Measurements from ENCODE around the gene ANKFY1. TPM values are rescaled to one million over a fixed set of nuclear protein-coding genes. Genes with fewer than 3 reads are reported as not detected.

Gene ANKFY1
- total RNA-seq, 1 experiment from 2014 or later = 38.6 TPM

DNA sequence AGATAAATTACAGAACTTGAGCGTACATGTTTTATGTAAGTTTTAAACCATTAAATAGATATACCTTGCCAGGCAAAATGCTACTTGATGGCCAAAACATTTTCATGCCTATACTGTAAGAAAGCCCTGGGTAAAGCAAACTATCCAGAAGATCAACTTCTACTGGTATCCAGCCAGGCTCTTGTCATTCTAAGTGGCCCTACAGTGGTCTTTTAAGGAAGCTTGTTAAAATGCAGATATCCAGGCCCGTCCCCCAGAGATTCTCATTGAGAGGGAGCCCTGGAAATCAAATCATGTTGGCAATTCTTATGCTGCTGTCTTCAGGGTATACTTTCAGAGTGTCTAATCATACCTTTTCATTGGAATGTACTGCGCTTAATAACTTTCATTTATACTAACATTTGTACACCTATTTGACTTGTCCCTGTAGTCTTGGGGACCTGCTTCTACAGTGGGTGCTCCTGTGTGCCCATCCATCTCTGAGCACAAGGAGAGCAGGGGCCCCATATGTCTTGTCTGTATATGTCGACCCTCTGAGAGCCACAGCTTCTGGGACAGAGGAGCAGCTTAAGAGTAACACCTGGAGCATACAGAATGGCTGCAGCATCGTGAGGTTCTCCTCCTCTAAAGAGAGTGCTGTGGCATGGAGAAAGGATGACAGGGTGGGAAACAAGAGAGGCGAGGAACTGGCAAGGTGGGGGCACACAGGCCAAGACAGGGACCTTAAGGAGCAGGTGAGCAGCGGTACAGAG lies 43.6 kb upstream of the ANKFY1 start:
- DNase-seq (ENCODE audit: low read depth, low spot score) (no peak), ATAC-seq (no peak)
- H3K27me3 ChIP-seq (ENCODE audit: control insufficient read depth, insufficient read depth, low read length) = no peaks in the 10 kb centered on the region
- H3K36me3 ChIP-seq (ENCODE audit: control insufficient read depth, insufficient read depth, low read length) = peaks cover 13% of the 10 kb centered on the region
- no peak overlapping the region for H3K4me3 ChIP-seq (ENCODE audit: low read depth in 2 of 2, low read length in 2 of 2)
- no peaks in the 10 kb centered on the region for H3K9me3 ChIP-seq (ENCODE audit: control insufficient read depth, insufficient read depth, low read depth, low read length)
- intact Hi-C loops (cut with micrococcal nuclease; ENCODE audit: unreplicated experiment) = no loop called here
- in situ Hi-C loops (cut with HindIII; ENCODE audit: low pct_unique_long_range_greater_than_20kb, low sequenced_read_pairs) = no loop called here
- no peak overlapping the region for H3K27ac ChIP-seq (ENCODE audit: low read length)
- peaks cover 13% of the 10 kb centered on the region for H3K4me1 ChIP-seq (ENCODE audit: control insufficient read depth, insufficient read depth, low read length)
- ChIA-PET POLR2A (no interaction called here), CTCF (no interaction called here)
- no TSS peak for BruUV-seq (replicated peaks)
- TF ChIP-seq TCF7L2 (IDR thresholded peaks at IDR 0.05; ENCODE audit: low read depth, low read length) (no peak), POLR2AphosphoS5 (IDR thresholded peaks at IDR 0.05; ENCODE audit: low read depth, low read length) (no peak), SIN3A (IDR thresholded peaks at IDR 0.05; ENCODE audit: borderline replicate concordance, insufficient read depth, low read depth, low read length) (no peak)
- TF ChIP-seq, protein P1, sequence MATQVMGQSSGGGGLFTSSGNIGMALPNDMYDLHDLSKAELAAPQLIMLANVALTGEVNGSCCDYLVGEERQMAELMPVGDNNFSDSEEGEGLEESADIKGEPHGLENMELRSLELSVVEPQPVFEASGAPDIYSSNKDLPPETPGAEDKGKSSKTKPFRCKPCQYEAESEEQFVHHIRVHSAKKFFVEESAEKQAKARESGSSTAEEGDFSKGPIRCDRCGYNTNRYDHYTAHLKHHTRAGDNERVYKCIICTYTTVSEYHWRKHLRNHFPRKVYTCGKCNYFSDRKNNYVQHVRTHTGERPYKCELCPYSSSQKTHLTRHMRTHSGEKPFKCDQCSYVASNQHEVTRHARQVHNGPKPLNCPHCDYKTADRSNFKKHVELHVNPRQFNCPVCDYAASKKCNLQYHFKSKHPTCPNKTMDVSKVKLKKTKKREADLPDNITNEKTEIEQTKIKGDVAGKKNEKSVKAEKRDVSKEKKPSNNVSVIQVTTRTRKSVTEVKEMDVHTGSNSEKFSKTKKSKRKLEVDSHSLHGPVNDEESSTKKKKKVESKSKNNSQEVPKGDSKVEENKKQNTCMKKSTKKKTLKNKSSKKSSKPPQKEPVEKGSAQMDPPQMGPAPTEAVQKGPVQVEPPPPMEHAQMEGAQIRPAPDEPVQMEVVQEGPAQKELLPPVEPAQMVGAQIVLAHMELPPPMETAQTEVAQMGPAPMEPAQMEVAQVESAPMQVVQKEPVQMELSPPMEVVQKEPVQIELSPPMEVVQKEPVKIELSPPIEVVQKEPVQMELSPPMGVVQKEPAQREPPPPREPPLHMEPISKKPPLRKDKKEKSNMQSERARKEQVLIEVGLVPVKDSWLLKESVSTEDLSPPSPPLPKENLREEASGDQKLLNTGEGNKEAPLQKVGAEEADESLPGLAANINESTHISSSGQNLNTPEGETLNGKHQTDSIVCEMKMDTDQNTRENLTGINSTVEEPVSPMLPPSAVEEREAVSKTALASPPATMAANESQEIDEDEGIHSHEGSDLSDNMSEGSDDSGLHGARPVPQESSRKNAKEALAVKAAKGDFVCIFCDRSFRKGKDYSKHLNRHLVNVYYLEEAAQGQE (IDR thresholded peaks at IDR 0.05; ENCODE audit: insufficient read depth in 1 of 2, low read depth in 2 of 2, low read length in 1 of 2) = no peak
- TF ChIP-seq, protein P2, sequence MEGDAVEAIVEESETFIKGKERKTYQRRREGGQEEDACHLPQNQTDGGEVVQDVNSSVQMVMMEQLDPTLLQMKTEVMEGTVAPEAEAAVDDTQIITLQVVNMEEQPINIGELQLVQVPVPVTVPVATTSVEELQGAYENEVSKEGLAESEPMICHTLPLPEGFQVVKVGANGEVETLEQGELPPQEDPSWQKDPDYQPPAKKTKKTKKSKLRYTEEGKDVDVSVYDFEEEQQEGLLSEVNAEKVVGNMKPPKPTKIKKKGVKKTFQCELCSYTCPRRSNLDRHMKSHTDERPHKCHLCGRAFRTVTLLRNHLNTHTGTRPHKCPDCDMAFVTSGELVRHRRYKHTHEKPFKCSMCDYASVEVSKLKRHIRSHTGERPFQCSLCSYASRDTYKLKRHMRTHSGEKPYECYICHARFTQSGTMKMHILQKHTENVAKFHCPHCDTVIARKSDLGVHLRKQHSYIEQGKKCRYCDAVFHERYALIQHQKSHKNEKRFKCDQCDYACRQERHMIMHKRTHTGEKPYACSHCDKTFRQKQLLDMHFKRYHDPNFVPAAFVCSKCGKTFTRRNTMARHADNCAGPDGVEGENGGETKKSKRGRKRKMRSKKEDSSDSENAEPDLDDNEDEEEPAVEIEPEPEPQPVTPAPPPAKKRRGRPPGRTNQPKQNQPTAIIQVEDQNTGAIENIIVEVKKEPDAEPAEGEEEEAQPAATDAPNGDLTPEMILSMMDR (IDR thresholded peaks at IDR 0.05) = no peak

DNA sequence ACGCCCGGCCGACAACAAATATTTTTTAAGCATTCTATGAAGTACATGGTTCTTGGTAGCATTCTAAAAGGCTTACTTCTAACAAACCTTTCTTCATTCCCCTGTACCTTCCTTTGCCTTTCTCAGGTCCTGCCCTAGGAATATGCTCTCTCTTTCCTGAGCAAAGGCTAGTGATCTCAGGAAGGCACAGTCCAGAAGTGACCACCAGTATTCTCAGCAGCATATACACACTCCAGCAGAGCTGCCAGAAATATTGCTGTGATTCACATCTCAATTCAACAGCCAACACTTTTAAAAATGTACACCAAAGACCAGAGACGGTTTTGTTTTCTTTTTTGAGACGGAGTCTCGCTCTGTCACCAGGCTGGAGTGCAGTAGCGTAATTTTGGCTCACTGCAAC lies 41.4 kb upstream of the ANKFY1 start:
- Histone ChIP-seq H3K9me3 (ENCODE audit: control insufficient read depth, insufficient read depth, low read depth, low read length) (no peaks in the 10 kb centered on the region), H3K4me1 (ENCODE audit: control insufficient read depth, insufficient read depth, low read length) (peaks cover 5% of the 10 kb centered on the region), H3K36me3 (ENCODE audit: control insufficient read depth, insufficient read depth, low read length) (peaks cover 19% of the 10 kb centered on the region), H3K27ac (ENCODE audit: low read length) (no peak overlapping the region), H3K4me3 (ENCODE audit: low read depth in 2 of 2, low read length in 2 of 2) (no peak overlapping the region), H3K27me3 (ENCODE audit: control insufficient read depth, insufficient read depth, low read length) (no peaks in the 10 kb centered on the region)
- no TSS peak for BruUV-seq (replicated peaks)
- DNase-seq (ENCODE audit: low read depth, low spot score) (no peak), ATAC-seq (peak; percentile 51; the same call in 1 of the 2 replicates)
- ChIA-PET CTCF (interaction anchor here (0.7 kb wide), 1 partner anchor 53 kb away, joined by 8 read pairs; no protein-coding TSS in a partner anchor), POLR2A (no interaction called here)
- in situ Hi-C loops (cut with HindIII; ENCODE audit: low pct_unique_long_range_greater_than_20kb, low sequenced_read_pairs) = no loop called here
- TF ChIP-seq SIN3A (IDR thresholded peaks at IDR 0.05; ENCODE audit: borderline replicate concordance, insufficient read depth, low read depth, low read length) (no peak), POLR2AphosphoS5 (IDR thresholded peaks at IDR 0.05; ENCODE audit: low read depth, low read length) (no peak), TCF7L2 (IDR thresholded peaks at IDR 0.05; ENCODE audit: low read depth, low read length) (no peak)
- intact Hi-C loops (cut with micrococcal nuclease; ENCODE audit: unreplicated experiment) = no loop called here

All from Panc1 (cell line).